22Rv1 (cell line): ENCODE measurements around the gene ACLY.

Source experiments
- CTCF ChIP-seq: fragments of 450-650 bp; IDR thresholded peaks from 2 replicates; pipeline ENCODE4 v1.5.1; 2017; ENCODE audit warnings: mild to moderate bottlenecking
- ZFX ChIP-seq: fragments of 450-650 bp; IDR thresholded peaks from 2 replicates; pipeline ENCODE4 v1.6.1; 2017; ENCODE audit warnings: antibody characterized with exemption, borderline replicate concordance

- TF ChIP-seq CTCF (no peak), ZFX (no peak)
Measured at GRCh38 chr17:41835214-41835799, 83.4 kb downstream of the ACLY start.
